Body of pancreas (tissue), 4 donors: ENCODE data around the gene PCDHB6. TPM values are rescaled to one million over a fixed set of nuclear protein-coding genes. Genes with fewer than 3 reads are reported as not detected.
"Not testable (repeated sequence)": the region's sequence is repeated elsewhere in the genome, so short reads cannot be mapped to it uniquely, and the experiment has no call there.

Experiments
- ATAC-seq: fragments of 150-250 bp; one replicate; pipeline ENCODE4 v1.9.1; 2016
- DNase-seq, 4 donors: peaks; one replicate each; pipeline ENCODE4 v3.0.0-alpha.2; 2019
- H3K27ac ChIP-seq, 4 donors: fragments of 200-600 bp; sonication (generic); 1 replicate in 3 of 4; 2 replicates in 1 of 4; pipeline versions ENCODE4 v1.5.1 to v1.6.1; 2016 to 2019; ENCODE audit warnings: mild to moderate bottlenecking in 1 of 4, mixed read lengths in 1 of 4, moderate library complexity in 1 of 4
- H3K27me3 ChIP-seq, 2 donors: fragments of 200-600 bp; sonication (generic); one replicate each; pipeline ENCODE4 v1.6.0; 2016; ENCODE audit warnings: mild to moderate bottlenecking in 1 of 2
- H3K36me3 ChIP-seq, 2 donors: fragments of 200-600 bp; sonication (generic); replicated peaks in 1 of 2; 2 replicates each; pipeline ENCODE4 v1.5.1; 2016; ENCODE audit warnings: low read depth in 2 of 2; ENCODE audit not compliant: insufficient read depth in 1 of 2
- H3K4me1 ChIP-seq: fragments of 200-600 bp; sonication (generic); one replicate; pipeline ENCODE4 v1.6.0; 2016
- H3K4me3 ChIP-seq, 2 donors: fragments of 200-600 bp; sonication (generic); 1 replicate in 1 of 2; 2 replicates in 1 of 2; pipeline ENCODE4 v1.5.1; 2016 to 2019
- H3K9me3 ChIP-seq, 3 donors: fragments of 200-600 bp; sonication (generic); 1 replicate in 2 of 3; 2 replicates in 1 of 3; pipeline ENCODE4 v1.5.1; 2016
- POLR2A ChIP-seq, 3 donors: fragments of 450-650 bp; IDR thresholded peaks; one replicate each; pipeline ENCODE4 v1.6.1; 2016; ENCODE audit warnings: antibody characterized with exemption in 3 of 3, mild to moderate bottlenecking in 2 of 3
- WGBS, 2 donors: methylation state at CpG; one replicate each; pipeline ENCODE4 v1.1.5; 2017; 5-methylcytosine and 5-hydroxymethylcytosine counted together
- intact Hi-C: fragments of 100-400 bp; cut with DNase I; formaldehyde crosslinking; loops from one replicate; pipeline ENCODE4 v1.15.1; 2023
- total RNA-seq, 2 donors: library from RNA; depleted of rRNA; stranded (reverse); fragments of >200 nt; gene quantifications; one replicate each; pipeline ENCODE4 v1.1.0, GENCODE V29; 2016
- TF ChIP-seq, protein P1 (sequence below), 7 experiments: fragments of 450-650 bp in 4 of 7; fragments of 200-600 bp in 3 of 7; sonication (generic) in 3 of 7; IDR thresholded peaks; one replicate each; pipeline ENCODE4 v1.5.1; 2016 to 2019; ENCODE audit warnings: antibody characterized with exemption in 7 of 7

The PCDHB6 gene
- total RNA-seq, 2 donors from 2014 or later, result 0.33 to 1.0 TPM

DNA sequence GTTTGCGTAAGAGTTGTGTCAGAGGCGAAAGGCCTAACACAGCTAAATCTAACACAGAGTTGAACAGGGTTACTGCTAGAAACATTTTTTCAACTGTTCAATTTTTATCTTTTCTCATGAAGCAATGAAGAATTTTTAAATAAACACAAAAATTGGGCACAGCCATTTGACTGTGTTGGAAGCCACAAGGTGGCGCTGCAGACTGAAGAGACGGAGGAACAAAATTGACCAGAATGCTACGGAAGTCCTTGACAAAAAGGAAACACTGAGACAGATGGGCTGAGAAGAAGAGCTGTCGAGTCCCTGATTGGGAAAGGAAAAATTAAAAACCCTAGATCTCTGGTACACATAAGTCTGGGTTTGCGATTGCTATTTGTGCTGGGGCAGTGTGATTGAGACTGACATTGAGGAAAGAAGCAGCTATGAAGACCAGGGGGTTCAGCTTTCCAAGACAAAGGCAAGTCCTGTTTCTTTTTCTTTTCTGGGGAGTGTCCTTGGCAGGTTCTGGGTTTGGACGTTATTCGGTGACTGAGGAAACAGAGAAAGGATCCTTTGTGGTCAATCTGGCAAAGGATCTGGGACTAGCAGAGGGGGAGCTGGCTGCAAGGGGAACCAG lies 37.1 kb downstream of the PCDHB6 start, which contains the start of gene PCDHB9:
Gene PCDHB9 (plus strand): TSS at position 265 of the 616 bp plus-strand sequence. CDS start 158 bp downstream, at position 423.
- intact Hi-C loops, result no loop called here
- DNase-seq, result peak in 3 of 4 donors; percentile 15 to 36 (median 30)

DNA sequence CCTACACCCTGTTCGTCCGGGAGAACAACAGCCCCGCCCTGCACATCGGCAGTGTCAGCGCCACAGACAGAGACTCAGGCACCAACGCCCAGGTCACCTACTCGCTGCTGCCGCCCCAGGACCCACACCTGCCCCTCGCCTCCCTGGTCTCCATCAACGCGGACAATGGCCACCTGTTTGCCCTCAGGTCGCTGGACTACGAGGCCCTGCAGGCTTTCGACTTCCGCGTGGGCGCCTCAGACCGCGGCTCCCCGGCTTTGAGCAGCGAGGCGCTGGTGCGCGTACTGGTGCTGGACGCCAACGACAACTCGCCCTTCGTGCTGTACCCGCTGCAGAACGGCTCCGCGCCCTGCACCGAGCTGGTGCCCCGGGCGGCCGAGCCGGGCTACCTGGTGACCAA lies 38.8 kb downstream of the PCDHB6 start:
- ATAC-seq, H3K4me3 ChIP-seq, intact Hi-C loops, H3K27me3 ChIP-seq, H3K4me1 ChIP-seq, DNase-seq, H3K27ac ChIP-seq, H3K36me3 ChIP-seq: not testable (repeated sequence)
- 19 to 36% methylated on average over 10 to 31 of the region's 37 CpGs for WGBS, 2 donors
- peaks cover 0 to 15% (median 0%) of the 10 kb centered on the region in 3 donors for H3K9me3 ChIP-seq

More for the DNA sequence above, 37.1 kb downstream of the PCDHB6 start, which contains the start of gene PCDHB9:
- ATAC-seq, result no peak
- Histone ChIP-seq H3K36me3 (no peaks in the 10 kb centered on the region), H3K27me3 (no peaks in the 10 kb centered on the region), H3K27ac (no peak within 1 kb of the TSS), H3K9me3 (peaks cover 0 to 24% (median 0%) of the 10 kb centered on the region in 3 donors), H3K4me3 (no peak within 1 kb of the TSS), H3K4me1 (no peaks in the 10 kb centered on the region)
- WGBS, 2 donors, result 18 to 25% methylated on average over 9 of the region's 9 CpGs
- TF ChIP-seq, protein P1, sequence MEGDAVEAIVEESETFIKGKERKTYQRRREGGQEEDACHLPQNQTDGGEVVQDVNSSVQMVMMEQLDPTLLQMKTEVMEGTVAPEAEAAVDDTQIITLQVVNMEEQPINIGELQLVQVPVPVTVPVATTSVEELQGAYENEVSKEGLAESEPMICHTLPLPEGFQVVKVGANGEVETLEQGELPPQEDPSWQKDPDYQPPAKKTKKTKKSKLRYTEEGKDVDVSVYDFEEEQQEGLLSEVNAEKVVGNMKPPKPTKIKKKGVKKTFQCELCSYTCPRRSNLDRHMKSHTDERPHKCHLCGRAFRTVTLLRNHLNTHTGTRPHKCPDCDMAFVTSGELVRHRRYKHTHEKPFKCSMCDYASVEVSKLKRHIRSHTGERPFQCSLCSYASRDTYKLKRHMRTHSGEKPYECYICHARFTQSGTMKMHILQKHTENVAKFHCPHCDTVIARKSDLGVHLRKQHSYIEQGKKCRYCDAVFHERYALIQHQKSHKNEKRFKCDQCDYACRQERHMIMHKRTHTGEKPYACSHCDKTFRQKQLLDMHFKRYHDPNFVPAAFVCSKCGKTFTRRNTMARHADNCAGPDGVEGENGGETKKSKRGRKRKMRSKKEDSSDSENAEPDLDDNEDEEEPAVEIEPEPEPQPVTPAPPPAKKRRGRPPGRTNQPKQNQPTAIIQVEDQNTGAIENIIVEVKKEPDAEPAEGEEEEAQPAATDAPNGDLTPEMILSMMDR (IDR thresholded peaks at IDR 0.05), result peak in 6 of 7 experiments; percentile 13 to 31 (median 26)
- TF ChIP-seq POLR2A (IDR thresholded peaks at IDR 0.05), result no peak

DNA sequence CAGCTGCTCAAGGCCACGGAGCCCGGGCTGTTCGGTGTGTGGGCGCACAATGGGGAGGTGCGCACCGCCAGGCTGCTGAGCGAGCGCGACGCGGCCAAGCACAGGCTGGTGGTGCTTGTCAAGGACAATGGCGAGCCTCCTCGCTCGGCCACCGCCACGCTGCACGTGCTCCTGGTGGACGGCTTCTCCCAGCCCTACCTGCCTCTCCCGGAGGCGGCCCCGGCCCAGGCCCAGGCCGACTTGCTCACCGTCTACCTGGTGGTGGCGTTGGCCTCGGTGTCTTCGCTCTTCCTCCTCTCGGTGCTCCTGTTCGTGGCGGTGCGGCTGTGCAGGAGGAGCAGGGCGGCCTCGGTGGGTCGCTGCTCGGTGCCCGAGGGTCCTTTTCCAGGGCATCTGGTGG lies 39.3 kb downstream of the PCDHB6 start:
- intact Hi-C loops, H3K4me1 ChIP-seq, ATAC-seq, H3K4me3 ChIP-seq, H3K27me3 ChIP-seq, H3K27ac ChIP-seq, H3K36me3 ChIP-seq, DNase-seq: not testable (repeated sequence)
- peaks cover 0 to 14% (median 0%) of the 10 kb centered on the region in 3 donors for H3K9me3 ChIP-seq
- 38 to 64% methylated on average over 5 to 15 of the region's 35 CpGs for WGBS, 2 donors

DNA sequence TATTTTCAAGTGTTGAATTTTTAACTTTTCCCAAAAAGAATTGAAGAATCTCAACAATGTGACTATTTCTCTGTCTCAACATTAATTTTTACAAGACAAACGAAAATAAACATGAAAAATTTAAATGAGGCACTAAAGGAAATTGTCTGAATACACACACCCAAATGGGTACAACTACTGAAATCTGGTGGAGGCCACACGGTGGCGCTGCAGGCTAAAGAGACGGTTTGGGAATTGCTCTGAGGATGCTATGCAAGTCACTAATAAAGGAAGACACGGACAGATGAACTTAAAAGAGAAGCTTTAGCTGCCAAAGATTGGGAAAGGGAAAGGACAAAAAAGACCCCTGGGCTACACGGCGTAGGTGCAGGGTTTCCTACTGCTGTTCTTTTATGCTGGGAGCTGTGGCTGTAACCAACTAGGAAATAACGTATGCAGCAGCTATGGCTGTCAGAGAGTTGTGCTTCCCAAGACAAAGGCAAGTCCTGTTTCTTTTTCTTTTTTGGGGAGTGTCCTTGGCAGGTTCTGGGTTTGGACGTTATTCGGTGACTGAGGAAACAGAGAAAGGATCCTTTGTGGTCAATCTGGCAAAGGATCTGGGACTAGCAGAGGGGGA lies 42.4 kb downstream of the PCDHB6 start, which contains the start of gene PCDHB10:
Gene PCDHB10 (plus strand): TSS at position 244 of the 616 bp plus-strand sequence. CDS start 200 bp downstream, at position 444.
- WGBS, 2 donors, result 5 to 6% methylated on average over 8 to 10 of the region's 10 CpGs

DNA sequence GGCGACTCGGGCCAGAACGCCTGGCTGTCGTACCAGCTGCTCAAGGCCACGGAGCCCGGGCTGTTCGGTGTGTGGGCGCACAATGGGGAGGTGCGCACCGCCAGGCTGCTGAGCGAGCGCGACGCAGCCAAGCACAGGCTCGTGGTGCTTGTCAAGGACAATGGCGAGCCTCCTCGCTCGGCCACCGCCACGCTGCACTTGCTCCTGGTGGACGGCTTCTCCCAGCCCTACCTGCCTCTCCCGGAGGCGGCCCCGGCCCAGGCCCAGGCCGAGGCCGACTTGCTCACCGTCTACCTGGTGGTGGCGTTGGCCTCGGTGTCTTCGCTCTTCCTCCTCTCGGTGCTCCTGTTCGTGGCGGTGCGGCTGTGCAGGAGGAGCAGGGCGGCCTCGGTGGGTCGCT lies 44.5 kb downstream of the PCDHB6 start:
- intact Hi-C loops, DNase-seq, H3K27ac ChIP-seq, H3K36me3 ChIP-seq, H3K27me3 ChIP-seq, ATAC-seq, H3K4me3 ChIP-seq, H3K4me1 ChIP-seq: not testable (repeated sequence)
- 20% methylated on average over 21 of the region's 37 CpGs; no CpG with 5 or more reads in 1 of the 2 donors for WGBS, 2 donors
- peaks cover 0 to 28% (median 0%) of the 10 kb centered on the region in 3 donors for H3K9me3 ChIP-seq

More for the DNA sequence above, 42.4 kb downstream of the PCDHB6 start, which contains the start of gene PCDHB10:
- ATAC-seq (no peak), DNase-seq (peak in 3 of 4 donors; percentile 20 to 40 (median 26))
- Histone ChIP-seq H3K27ac (no peak within 1 kb of the TSS), H3K4me1 (no peaks in the 10 kb centered on the region), H3K4me3 (no peak within 1 kb of the TSS), H3K9me3 (peaks cover 0 to 21% (median 0%) of the 10 kb centered on the region in 3 donors), H3K36me3 (no peaks in the 10 kb centered on the region), H3K27me3 (no peaks in the 10 kb centered on the region)
- intact Hi-C loops, result no loop called here
- TF ChIP-seq, protein P1 (IDR thresholded peaks at IDR 0.05), result peak in 5 of 7 experiments; percentile 9 to 25 (median 23)
- TF ChIP-seq POLR2A (IDR thresholded peaks at IDR 0.05), result no peak

DNA sequence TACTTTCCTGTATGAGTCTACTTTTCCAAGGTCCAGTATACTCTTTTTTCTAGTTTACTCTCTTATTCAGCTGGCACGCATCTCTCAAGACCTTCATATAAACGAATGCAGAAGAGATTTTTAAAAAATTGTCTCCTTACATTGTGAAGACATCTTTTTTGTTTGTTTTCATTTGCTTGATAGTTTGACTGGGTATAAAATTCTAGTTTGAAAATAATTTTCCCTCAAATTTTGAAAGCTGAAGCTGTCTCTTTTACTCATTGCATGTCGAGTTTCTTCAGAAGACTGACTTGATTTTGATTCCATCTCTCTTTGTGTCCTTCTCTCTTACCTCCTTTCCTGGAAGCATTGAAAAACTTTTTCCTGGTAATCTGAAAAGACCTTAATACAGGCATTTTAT lies 46.5 kb downstream of the PCDHB6 start:
- WGBS, 2 donors, result 36 to 47% methylated on average over 3 of the region's 3 CpGs
- ATAC-seq (no peak), DNase-seq (no peak)
- no peak for TF ChIP-seq POLR2A (IDR thresholded peaks at IDR 0.05)
- TF ChIP-seq, protein P1 (IDR thresholded peaks at IDR 0.05), result no peak
- Histone ChIP-seq H3K27ac (no peak overlapping the region), H3K4me1 (no peaks in the 10 kb centered on the region), H3K9me3 (peaks cover 0 to 28% (median 0%) of the 10 kb centered on the region in 3 donors), H3K36me3 (no peaks in the 10 kb centered on the region), H3K4me3 (no peak overlapping the region), H3K27me3 (no peaks in the 10 kb centered on the region)
- intact Hi-C loops, result no loop called here
